Ishikawa (cell line): Measurements from ENCODE around the gene SH3BP2.
A peak's percentile ranks its signal among the peaks of the same experiment; 100 is the strongest.

Source experiments
- CEBPB ChIP-seq: IDR thresholded peaks from 2 replicates; pipeline ENCODE4 v1.6.1; 2012
- CREB1 ChIP-seq: IDR thresholded peaks from 2 replicates; pipeline ENCODE4 v1.6.1; 2012; ENCODE audit warnings: low read depth
- EGR1 ChIP-seq: IDR thresholded peaks from 2 replicates; pipeline ENCODE4 v1.6.1; 2012
- EP300 ChIP-seq: IDR thresholded peaks from 2 replicates; pipeline ENCODE4 v1.6.1; 2012; ENCODE audit warnings: borderline replicate concordance
- FOXM1 ChIP-seq: IDR thresholded peaks from 2 replicates; pipeline ENCODE4 v1.6.1; 2012; ENCODE audit warnings: low read depth, borderline replicate concordance
- MAX ChIP-seq: IDR thresholded peaks from 2 replicates; pipeline ENCODE4 v1.6.1; 2012
- NFIC ChIP-seq: IDR thresholded peaks from 2 replicates; pipeline ENCODE4 v1.6.1; 2012
- RAD21 ChIP-seq: IDR thresholded peaks from 2 replicates; pipeline ENCODE4 v1.6.1; 2012; ENCODE audit warnings: low read depth
- TAF1 ChIP-seq: IDR thresholded peaks from 2 replicates; pipeline ENCODE4 v1.6.1; 2012; ENCODE audit warnings: low read depth, mild to moderate bottlenecking
- TCF12 ChIP-seq: IDR thresholded peaks from 2 replicates; pipeline ENCODE4 v1.6.1; 2012; ENCODE audit warnings: low read depth
- TEAD4 ChIP-seq: IDR thresholded peaks from 2 replicates; pipeline ENCODE4 v1.6.1; 2012
- USF1 ChIP-seq: IDR thresholded peaks from 2 replicates; pipeline ENCODE4 v1.6.1; 2012
- YY1 ChIP-seq: IDR thresholded peaks from 2 replicates; pipeline ENCODE4 v1.6.1; 2012; ENCODE audit warnings: low read depth
- ZBTB7A ChIP-seq: IDR thresholded peaks from 2 replicates; pipeline ENCODE4 v1.6.1; 2012; ENCODE audit warnings: low read depth
- TF ChIP-seq, protein P1 (sequence below): IDR thresholded peaks from 2 replicates; pipeline ENCODE4 v1.6.1; 2012; ENCODE audit warnings: low read depth, mild to moderate bottlenecking

Gene SH3BP2

DNA sequence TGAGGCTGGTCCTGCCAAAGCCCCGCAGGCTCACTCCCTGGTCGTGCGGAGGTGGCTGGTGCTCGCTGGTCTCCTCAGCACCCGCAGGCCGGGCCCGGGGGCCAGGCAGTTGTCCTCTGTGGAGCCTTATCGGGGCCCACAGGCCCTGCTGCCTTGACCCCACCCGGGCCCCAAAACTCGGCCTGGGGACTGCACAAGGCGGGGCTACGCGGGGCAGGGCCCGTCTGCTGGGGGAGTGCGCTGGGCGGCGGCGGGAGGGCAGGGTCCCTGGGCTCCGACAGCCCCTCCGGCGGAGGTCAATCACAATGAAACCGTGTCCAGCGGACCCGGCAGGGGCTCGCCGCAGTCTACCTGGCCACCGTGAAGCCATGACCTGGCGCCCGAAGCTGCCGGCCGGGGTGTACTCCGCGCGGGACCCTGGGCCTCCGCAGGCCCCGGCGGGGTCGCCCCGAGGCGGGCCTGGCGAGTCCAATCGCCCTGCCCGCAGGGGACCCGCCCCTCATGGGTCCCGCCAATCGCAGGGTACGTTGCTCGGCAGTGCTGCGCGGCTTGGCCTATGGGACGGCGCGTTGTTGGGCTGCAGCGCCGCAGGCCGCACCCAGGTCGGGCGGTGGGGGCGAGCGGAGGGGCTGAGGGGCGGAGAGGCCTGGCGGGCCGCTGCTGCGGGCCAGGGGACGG lies 50.5 kb downstream of the SH3BP2 start, which contains the start of gene ADD1:
TSS of gene ADD1 (plus strand) at position 582 of the 678 bp plus-strand sequence. CDS start 32,072 bp downstream, outside the sequence.
- TF ChIP-seq ZBTB7A (peak; percentile 93; the same call in 1 of the 2 replicates), CREB1 (no peak), EGR1 (no peak), TCF12 (peak; percentile 66; the same call in 1 of the 2 replicates), FOXM1 (no peak), YY1 (peak; percentile 40; the same call in 1 of the 2 replicates), TAF1 (peak; percentile 76), EP300 (no peak), NFIC (no peak), CEBPB (no peak), RAD21 (no peak), MAX (peak; percentile 23; the same call in 1 of the 2 replicates), TEAD4 (no peak), USF1 (no peak)
- TF ChIP-seq, protein P1, sequence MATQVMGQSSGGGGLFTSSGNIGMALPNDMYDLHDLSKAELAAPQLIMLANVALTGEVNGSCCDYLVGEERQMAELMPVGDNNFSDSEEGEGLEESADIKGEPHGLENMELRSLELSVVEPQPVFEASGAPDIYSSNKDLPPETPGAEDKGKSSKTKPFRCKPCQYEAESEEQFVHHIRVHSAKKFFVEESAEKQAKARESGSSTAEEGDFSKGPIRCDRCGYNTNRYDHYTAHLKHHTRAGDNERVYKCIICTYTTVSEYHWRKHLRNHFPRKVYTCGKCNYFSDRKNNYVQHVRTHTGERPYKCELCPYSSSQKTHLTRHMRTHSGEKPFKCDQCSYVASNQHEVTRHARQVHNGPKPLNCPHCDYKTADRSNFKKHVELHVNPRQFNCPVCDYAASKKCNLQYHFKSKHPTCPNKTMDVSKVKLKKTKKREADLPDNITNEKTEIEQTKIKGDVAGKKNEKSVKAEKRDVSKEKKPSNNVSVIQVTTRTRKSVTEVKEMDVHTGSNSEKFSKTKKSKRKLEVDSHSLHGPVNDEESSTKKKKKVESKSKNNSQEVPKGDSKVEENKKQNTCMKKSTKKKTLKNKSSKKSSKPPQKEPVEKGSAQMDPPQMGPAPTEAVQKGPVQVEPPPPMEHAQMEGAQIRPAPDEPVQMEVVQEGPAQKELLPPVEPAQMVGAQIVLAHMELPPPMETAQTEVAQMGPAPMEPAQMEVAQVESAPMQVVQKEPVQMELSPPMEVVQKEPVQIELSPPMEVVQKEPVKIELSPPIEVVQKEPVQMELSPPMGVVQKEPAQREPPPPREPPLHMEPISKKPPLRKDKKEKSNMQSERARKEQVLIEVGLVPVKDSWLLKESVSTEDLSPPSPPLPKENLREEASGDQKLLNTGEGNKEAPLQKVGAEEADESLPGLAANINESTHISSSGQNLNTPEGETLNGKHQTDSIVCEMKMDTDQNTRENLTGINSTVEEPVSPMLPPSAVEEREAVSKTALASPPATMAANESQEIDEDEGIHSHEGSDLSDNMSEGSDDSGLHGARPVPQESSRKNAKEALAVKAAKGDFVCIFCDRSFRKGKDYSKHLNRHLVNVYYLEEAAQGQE = no peak

DNA sequence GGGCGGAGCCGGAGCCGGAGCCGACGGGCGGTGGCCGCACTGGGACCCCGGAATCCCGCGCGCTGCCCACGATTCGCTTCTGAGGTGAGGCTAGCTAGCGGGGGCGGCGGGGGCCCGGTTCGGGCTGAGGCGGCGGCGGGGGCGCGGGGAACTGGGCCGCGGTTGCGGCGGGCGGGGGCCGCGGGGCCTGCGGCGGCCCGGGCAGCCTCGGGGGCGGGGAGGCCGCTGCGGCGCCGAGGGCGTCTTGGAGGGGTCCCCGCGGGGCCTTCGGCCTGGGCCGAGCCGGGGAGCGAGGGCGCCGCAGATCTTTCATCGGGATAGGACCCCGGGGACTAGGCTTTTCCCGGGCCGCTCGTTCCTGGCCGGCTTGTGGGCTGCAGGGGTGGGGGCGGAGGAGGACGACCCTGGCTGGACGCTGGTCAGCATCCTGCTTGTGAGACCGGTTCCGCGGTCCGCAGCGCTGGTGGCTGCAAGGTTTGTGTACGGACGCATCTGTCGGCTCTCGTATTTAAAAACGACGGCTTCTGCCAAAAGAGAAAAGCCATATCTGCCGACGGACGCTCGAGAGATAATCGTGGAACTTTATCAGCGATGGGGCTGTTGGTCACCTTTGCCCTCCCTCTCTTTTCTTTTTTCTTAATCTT lies 51.2 kb downstream of the SH3BP2 start:
- TF ChIP-seq YY1 (no peak), CEBPB (no peak), EP300 (no peak), MAX (no peak; the same call in 1 of the 2 replicates), FOXM1 (no peak), TEAD4 (no peak), ZBTB7A (no peak), EGR1 (no peak), TAF1 (no peak), CREB1 (no peak)
- TF ChIP-seq, protein P1 = no peak

- TF ChIP-seq NFIC (no peak), TCF12 (no peak), FOXM1 (no peak), RAD21 (no peak), TAF1 (no peak), CREB1 (no peak), EGR1 (no peak)
- TF ChIP-seq, protein P1 = no peak
Measured at GRCh38 chr4:2846172-2846571, 53.3 kb downstream of the SH3BP2 start.

DNA sequence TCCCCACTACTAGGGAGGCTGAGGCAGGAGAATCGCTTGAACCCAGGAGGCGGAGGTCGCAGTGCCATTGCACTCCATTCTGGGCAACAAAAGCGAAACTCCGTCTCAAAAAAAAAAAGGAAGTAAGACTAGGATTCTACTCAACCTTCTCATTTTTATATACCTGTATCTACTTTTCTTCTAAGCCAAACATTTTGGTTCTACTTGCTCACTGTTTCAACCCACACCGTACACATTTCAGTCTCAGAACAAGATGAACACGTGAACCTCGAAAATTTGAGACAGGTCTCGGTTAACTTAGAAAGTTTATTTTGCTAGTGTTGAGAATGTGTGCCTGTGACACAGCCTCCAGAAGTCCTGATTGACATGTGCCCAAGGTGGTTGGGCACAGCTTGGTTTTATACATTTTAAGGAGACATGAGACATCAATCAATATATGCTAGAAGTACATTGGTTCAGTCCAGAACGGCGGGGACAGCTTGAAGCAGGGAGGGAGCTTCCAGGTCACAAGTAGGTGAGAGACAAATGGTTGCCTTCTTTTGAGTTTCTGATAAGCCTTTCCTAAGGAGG lies 54.5 kb downstream of the SH3BP2 start:
- no peak for TF ChIP-seq ZBTB7A
- TF ChIP-seq EGR1 = no peak
- TF ChIP-seq, protein P1 = no peak
- no peak for TF ChIP-seq YY1
